OCI-LY7 (cell line): ENCODE measurements around the gene ICA1L. TPM values are rescaled to one million over a fixed set of nuclear protein-coding genes. Genes with fewer than 3 reads are reported as not detected.

Source experiments
- BruUV-seq: library from RNA; stranded (reverse); fragments of 400-500 nt; replicated peaks from 2 replicates; lab custom pipeline; 2021; lab: Mats Ljungman, UMichigan
- CTCF ChIA-PET: fragments of 300-600 bp; sonication (Branson Sonifier 250); formaldehyde crosslinking; loops from one replicate; lab custom pipeline; 2022; ENCODE audit warnings: antibody characterized with exemption; ENCODE audit not compliant: unreplicated experiment; lab: Charles Lee
- POLR2A ChIA-PET: fragments of 300-600 bp; sonication (Branson Sonifier 250); formaldehyde crosslinking; loops from one replicate; lab custom pipeline; 2022; ENCODE audit warnings: antibody characterized with exemption; lab: Charles Lee
- DNase-seq: peaks from one replicate; pipeline ENCODE4 v3.0.0-alpha.2; 2015; ENCODE audit warnings: low spot score
- H2AFZ ChIP-seq: fragments of 200-600 bp; sonication (generic), shearing (Covaris generic); 2 replicates; pipeline ENCODE4 v1.6.1; 2014; ENCODE audit warnings: mild to moderate bottlenecking, antibody characterized with exemption, low read length, moderate library complexity
- H3K27ac ChIP-seq: fragments of 200-600 bp; sonication (generic); 2 replicates; pipeline ENCODE4 v1.5.1; 2014; ENCODE audit warnings: mixed run types, low read depth, mild to moderate bottlenecking, moderate library complexity, low read length, inconsistent platforms; ENCODE audit not compliant: poor library complexity, severe bottlenecking
- H3K36me3 ChIP-seq: fragments of 200-600 bp; sonication (generic); 2 replicates; pipeline ENCODE4 v1.6.1; 2014; ENCODE audit warnings: mild to moderate bottlenecking, antibody characterized with exemption, low read length, moderate library complexity, mixed read lengths; ENCODE audit not compliant: insufficient read depth
- H3K4me1 ChIP-seq: fragments of 200-600 bp; sonication (generic); 2 replicates; pipeline ENCODE4 v1.5.1; 2014; ENCODE audit warnings: mild to moderate bottlenecking, low read length; ENCODE audit not compliant: insufficient read depth, poor library complexity, severe bottlenecking
- H3K4me2 ChIP-seq: fragments of 200-600 bp; sonication (generic); 2 replicates; pipeline ENCODE4 v1.6.1; 2014; ENCODE audit warnings: mild to moderate bottlenecking, low read length
- H3K4me3 ChIP-seq: fragments of 200-600 bp; sonication (generic); 2 replicates; pipeline ENCODE4 v1.5.1; 2014; ENCODE audit warnings: mild to moderate bottlenecking, low read depth, low read length; ENCODE audit not compliant: poor library complexity, severe bottlenecking
- H3K79me2 ChIP-seq: fragments of 200-600 bp; sonication (generic); 2 replicates; pipeline ENCODE4 v1.6.1; 2016; ENCODE audit warnings: low read depth, mild to moderate bottlenecking, low read length, moderate library complexity, mixed read lengths; ENCODE audit not compliant: insufficient read depth
- H3K9me2 ChIP-seq: fragments of 200-600 bp; sonication (generic); 2 replicates; pipeline ENCODE4 v1.6.1; 2016; ENCODE audit warnings: mild to moderate bottlenecking, low read length, mixed read lengths; ENCODE audit not compliant: insufficient read depth
- H3K9me3 ChIP-seq: fragments of 200-600 bp; sonication (generic); 2 replicates; pipeline ENCODE4 v1.6.1; 2014; ENCODE audit warnings: mild to moderate bottlenecking, mixed run types, low read length, mixed read lengths
- H4K20me1 ChIP-seq: fragments of 200-600 bp; sonication (generic); 2 replicates; pipeline ENCODE4 v1.6.1; 2014; ENCODE audit warnings: mild to moderate bottlenecking, antibody characterized with exemption, low read length, moderate library complexity, mixed read lengths; ENCODE audit not compliant: insufficient read depth
- EZH2phosphoT487 ChIP-seq: fragments of 200-600 bp; sonication (generic); IDR thresholded peaks from 2 replicates; pipeline ENCODE4 v1.6.1; 2018; ENCODE audit warnings: low read depth, borderline replicate concordance, mild to moderate bottlenecking, mixed run types, antibody characterized with exemption, low read length, moderate library complexity, mixed read lengths
- intact Hi-C: fragments of 100-400 bp; cut with micrococcal nuclease; formaldehyde crosslinking; loops from one replicate; pipeline ENCODE4 v1.10.0; 2022; ENCODE audit not compliant: unreplicated experiment
- total RNA-seq, 2 experiments: library from RNA; depleted of rRNA in 1 of 2; stranded (reverse); fragments of >200 nt in 1 of 2; shearing (Covaris generic) in 1 of 2; gene quantifications; 2 replicates each; pipeline ENCODE4 v1.2.3, GENCODE V29; 2014 to 2022
- TF ChIP-seq, protein P1 (sequence below): fragments of 200-600 bp; sonication (generic); conservative IDR thresholded peaks from 2 replicates; pipeline ENCODE4 v1.5.1; 2014; ENCODE audit warnings: mild to moderate bottlenecking, antibody characterized with exemption, low read length, moderate library complexity, mixed read lengths

The ICA1L gene
- total RNA-seq, 2 experiments from 2014 or later = 5.2 to 11.1 TPM

DNA sequence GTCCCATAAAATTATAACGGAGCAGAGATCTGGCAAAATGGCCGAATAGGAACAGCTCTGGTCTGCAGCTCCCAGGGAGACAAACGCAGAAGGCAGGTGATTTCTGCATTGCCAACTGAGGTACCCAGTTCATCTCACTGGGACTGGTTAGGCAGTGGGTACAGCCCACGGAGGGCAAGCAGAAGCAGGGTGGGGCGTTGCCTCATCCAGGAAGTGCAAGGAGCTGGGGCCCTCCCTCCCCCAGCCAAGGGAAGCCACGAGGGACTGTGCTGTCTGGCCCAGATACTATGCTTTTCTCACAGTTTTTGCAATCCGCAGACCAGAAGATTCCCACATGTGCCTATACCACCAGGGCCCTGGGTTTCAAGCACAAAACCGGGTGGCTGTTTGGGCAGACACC lies 22.8 kb downstream of the ICA1L start:
- H3K4me2 ChIP-seq = no peak overlapping the region
- no peaks in the 10 kb centered on the region for H4K20me1 ChIP-seq
- no peak overlapping the region for H3K4me3 ChIP-seq
- H3K9me3 ChIP-seq = no peaks in the 10 kb centered on the region
- H3K79me2 ChIP-seq = no peaks in the 10 kb centered on the region
- ChIA-PET CTCF (no interaction called here), POLR2A (interaction anchor here (0.6 kb wide), 3 partner anchors 9 to 1015 kb away, joined by 3 to 6 read pairs (median 3); no protein-coding TSS in a partner anchor)
- no peaks in the 10 kb centered on the region for H3K4me1 ChIP-seq
- intact Hi-C loops = no loop called here
- BruUV-seq = no TSS peak
- no peak for DNase-seq
- no peak overlapping the region for H3K27ac ChIP-seq
- no peaks in the 10 kb centered on the region for H3K9me2 ChIP-seq
- H2AFZ ChIP-seq = no peak overlapping the region
- TF ChIP-seq EZH2phosphoT487 = no peak
- TF ChIP-seq, protein P1, sequence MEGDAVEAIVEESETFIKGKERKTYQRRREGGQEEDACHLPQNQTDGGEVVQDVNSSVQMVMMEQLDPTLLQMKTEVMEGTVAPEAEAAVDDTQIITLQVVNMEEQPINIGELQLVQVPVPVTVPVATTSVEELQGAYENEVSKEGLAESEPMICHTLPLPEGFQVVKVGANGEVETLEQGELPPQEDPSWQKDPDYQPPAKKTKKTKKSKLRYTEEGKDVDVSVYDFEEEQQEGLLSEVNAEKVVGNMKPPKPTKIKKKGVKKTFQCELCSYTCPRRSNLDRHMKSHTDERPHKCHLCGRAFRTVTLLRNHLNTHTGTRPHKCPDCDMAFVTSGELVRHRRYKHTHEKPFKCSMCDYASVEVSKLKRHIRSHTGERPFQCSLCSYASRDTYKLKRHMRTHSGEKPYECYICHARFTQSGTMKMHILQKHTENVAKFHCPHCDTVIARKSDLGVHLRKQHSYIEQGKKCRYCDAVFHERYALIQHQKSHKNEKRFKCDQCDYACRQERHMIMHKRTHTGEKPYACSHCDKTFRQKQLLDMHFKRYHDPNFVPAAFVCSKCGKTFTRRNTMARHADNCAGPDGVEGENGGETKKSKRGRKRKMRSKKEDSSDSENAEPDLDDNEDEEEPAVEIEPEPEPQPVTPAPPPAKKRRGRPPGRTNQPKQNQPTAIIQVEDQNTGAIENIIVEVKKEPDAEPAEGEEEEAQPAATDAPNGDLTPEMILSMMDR = no peak
- no peaks in the 10 kb centered on the region for H3K36me3 ChIP-seq

DNA sequence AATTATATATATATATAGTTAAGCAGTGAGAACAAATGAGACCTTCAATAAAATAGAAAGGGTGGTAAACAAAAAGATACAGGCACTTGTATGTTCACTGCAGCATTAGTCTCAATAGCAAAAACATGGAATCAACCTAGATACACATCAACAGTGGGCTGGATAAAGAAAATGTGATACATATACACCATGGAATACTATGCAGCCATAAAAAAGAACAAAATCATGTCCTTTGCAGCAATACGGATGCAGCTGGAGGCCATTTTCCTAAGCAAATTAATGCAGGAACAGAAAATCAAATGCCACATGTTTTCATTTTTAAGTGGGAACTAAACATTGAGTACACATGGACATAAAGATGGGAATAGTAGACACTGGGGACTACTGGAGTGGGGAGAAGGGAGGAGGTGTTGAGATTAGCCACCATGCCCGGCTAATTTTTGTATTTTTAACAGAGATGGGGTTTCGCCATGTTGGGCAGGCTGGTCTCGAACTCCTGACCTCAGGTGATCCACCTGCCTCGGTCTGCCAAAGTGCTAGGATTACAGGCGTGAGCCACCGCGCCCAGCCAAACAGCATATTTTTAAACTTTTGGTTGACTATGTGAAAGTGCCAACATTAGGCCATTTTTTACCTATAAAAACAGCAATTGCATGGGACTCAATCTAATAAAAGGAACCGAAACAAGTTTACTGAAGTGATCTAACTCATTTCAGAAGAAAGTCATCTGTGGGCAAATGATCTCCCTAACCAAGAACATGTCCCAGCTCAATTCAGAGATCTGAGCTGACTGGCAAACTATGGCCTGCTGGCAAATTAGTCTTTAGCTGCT lies 23.7 kb downstream of the ICA1L start:
- H3K4me3 ChIP-seq = no peak overlapping the region
- ChIA-PET CTCF (no interaction called here), POLR2A (interaction anchor here (0.9 kb wide), 1 partner anchor 131 kb away, joined by 3 read pairs; no protein-coding TSS in a partner anchor)
- H3K4me2 ChIP-seq = no peak overlapping the region
- H3K9me2 ChIP-seq = no peaks in the 10 kb centered on the region
- H3K9me3 ChIP-seq = no peaks in the 10 kb centered on the region
- H3K27ac ChIP-seq = no peak overlapping the region
- no peaks in the 10 kb centered on the region for H3K4me1 ChIP-seq
- no peak overlapping the region for H2AFZ ChIP-seq
- TF ChIP-seq, protein P1 = no peak
- TF ChIP-seq EZH2phosphoT487 = no peak
- no peaks in the 10 kb centered on the region for H4K20me1 ChIP-seq
- intact Hi-C loops = no loop called here
- no TSS peak for BruUV-seq
- no peaks in the 10 kb centered on the region for H3K79me2 ChIP-seq
- DNase-seq = no peak
- H3K36me3 ChIP-seq = no peaks in the 10 kb centered on the region

DNA sequence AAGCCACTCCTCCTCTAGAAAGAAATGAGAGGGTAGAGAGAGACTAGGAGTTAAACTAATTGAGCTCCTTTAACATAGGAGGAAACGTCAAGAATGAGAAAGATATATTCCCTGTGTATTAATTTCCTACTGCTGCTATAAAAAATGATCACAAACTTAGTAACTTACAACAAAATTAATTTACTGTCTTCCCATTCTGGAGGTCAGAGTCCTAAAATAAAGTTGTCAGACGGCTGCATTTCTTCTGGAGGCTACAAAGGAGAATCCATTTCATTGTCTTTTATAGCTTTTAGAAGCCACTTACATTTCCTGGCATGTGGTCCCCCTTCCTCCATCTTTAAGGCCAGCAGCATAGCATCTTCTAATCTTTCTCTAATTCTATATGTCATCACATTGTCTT lies 26.9 kb downstream of the ICA1L start:
- POLR2A ChIA-PET = interaction anchor here (0.5 to 2.0 kb wide), 2 partner anchors 28 to 358 kb away, joined by 3 to 4 read pairs; no protein-coding TSS in a partner anchor
- H3K9me2 ChIP-seq = no peaks in the 10 kb centered on the region
- no peak for DNase-seq
- H3K9me3 ChIP-seq = peaks cover 7% of the 10 kb centered on the region; the same call in 1 of the 2 replicates
- no peaks in the 10 kb centered on the region for H3K36me3 ChIP-seq
- intact Hi-C loops = no loop called here
- no peak for TF ChIP-seq EZH2phosphoT487
- TF ChIP-seq, protein P1 = no peak
- H3K4me2 ChIP-seq = no peak overlapping the region
- CTCF ChIA-PET = no interaction called here
- no peaks in the 10 kb centered on the region for H3K4me1 ChIP-seq
- H4K20me1 ChIP-seq = no peaks in the 10 kb centered on the region
- no peaks in the 10 kb centered on the region for H3K79me2 ChIP-seq
- H2AFZ ChIP-seq = no peak overlapping the region
- H3K27ac ChIP-seq = no peak overlapping the region
- H3K4me3 ChIP-seq = no peak overlapping the region
- BruUV-seq = no TSS peak
